Mesodermal cell (in vitro differentiated cells): ENCODE results near the gene TSGA10.

Experiments used
- H3K27ac ChIP-seq: 2 replicates; pipeline ENCODE4 v1.7.0; 2013; ENCODE audit warnings: mild to moderate bottlenecking, low read depth, low read length, moderate library complexity; ENCODE audit not compliant: severe bottlenecking
- H3K36me3 ChIP-seq: 2 replicates; pipeline ENCODE4 v1.7.1; 2013; ENCODE audit warnings: mild to moderate bottlenecking, low read length, moderate library complexity; ENCODE audit not compliant: control insufficient read depth, insufficient read depth
- H3K4me1 ChIP-seq: one replicate; pipeline ENCODE4 v1.7.1; 2013; ENCODE audit warnings: mild to moderate bottlenecking, low read length; ENCODE audit not compliant: insufficient read depth, control insufficient read depth, poor library complexity, severe bottlenecking
- H3K4me3 ChIP-seq: 2 replicates; pipeline ENCODE4 v1.7.0; 2013; ENCODE audit warnings: low read length, control low read depth, mild to moderate bottlenecking; ENCODE audit not compliant: insufficient read depth, poor library complexity, severe bottlenecking; ENCODE audit errors: extremely low read depth
- H3K9me3 ChIP-seq: 2 replicates; pipeline ENCODE4 v1.7.1; 2013; ENCODE audit warnings: mild to moderate bottlenecking, low read length, moderate library complexity; ENCODE audit not compliant: control insufficient read depth
- WGBS, 2 experiments: methylation state at CpG; one replicate each; pipeline ENCODE4 v1.1.5; 2013; ENCODE audit warnings: missing lambda C conversion rate in 2 of 2; ENCODE audit not compliant: insufficient coverage in 2 of 2; 5-methylcytosine and 5-hydroxymethylcytosine counted together

TSGA10 gene

GRCh38 chr2:99106913-99107312 is 47.8 kb downstream of the TSGA10 start:
- H3K4me1 ChIP-seq, result no peaks in the 10 kb centered on the region
- H3K4me3 ChIP-seq, result no peak overlapping the region
- no peaks in the 10 kb centered on the region for H3K36me3 ChIP-seq
- H3K27ac ChIP-seq, result no peak overlapping the region
- WGBS, 2 experiments, result 77 to 82% methylated on average over 2 of the region's 2 CpGs
- H3K9me3 ChIP-seq, result no peaks in the 10 kb centered on the region

GRCh38 chr2:99104006-99104405 is 50.7 kb downstream of the TSGA10 start:
- WGBS, 2 experiments, result 74 to 96% methylated on average over 2 of the region's 2 CpGs
- H3K36me3 ChIP-seq, result no peaks in the 10 kb centered on the region
- no peak overlapping the region for H3K4me3 ChIP-seq
- no peaks in the 10 kb centered on the region for H3K4me1 ChIP-seq
- H3K27ac ChIP-seq, result no peak overlapping the region
- no peaks in the 10 kb centered on the region for H3K9me3 ChIP-seq

- Histone ChIP-seq H3K36me3 (no peaks in the 10 kb centered on the region), H3K4me1 (no peaks in the 10 kb centered on the region), H3K9me3 (no peaks in the 10 kb centered on the region), H3K4me3 (no peak overlapping the region), H3K27ac (no peak overlapping the region)
- no CpG with 5 or more reads among the region's 3 CpGs for WGBS, 2 experiments
These were observed 53.0 kb downstream of the TSGA10 start for GRCh38 chr2:99101697-99102096.

- Histone ChIP-seq H3K27ac (no peak overlapping the region), H3K4me1 (no peaks in the 10 kb centered on the region), H3K4me3 (no peak overlapping the region), H3K36me3 (no peaks in the 10 kb centered on the region), H3K9me3 (peaks cover 8% of the 10 kb centered on the region)
- WGBS, 2 experiments, result no CpG with 5 or more reads among the region's 1 CpG
These were observed 58.0 kb downstream of the TSGA10 start for GRCh38 chr2:99096728-99097127.

GRCh38 chr2:99088017-99088416 is 66.7 kb downstream of the TSGA10 start:
- WGBS, 2 experiments, result no CpG with 5 or more reads among the region's 1 CpG
- H3K4me1 ChIP-seq, result no peaks in the 10 kb centered on the region
- H3K9me3 ChIP-seq, result no peaks in the 10 kb centered on the region
- H3K36me3 ChIP-seq, result no peaks in the 10 kb centered on the region
- H3K27ac ChIP-seq, result no peak overlapping the region
- no peak overlapping the region for H3K4me3 ChIP-seq

GRCh38 chr2:99086385-99086784 is 68.4 kb downstream of the TSGA10 start:
- Histone ChIP-seq H3K36me3 (no peaks in the 10 kb centered on the region), H3K27ac (no peak overlapping the region), H3K4me1 (no peaks in the 10 kb centered on the region), H3K4me3 (no peak overlapping the region), H3K9me3 (no peaks in the 10 kb centered on the region)
- WGBS, 2 experiments, result 71% methylated on average over 1 of the region's 1 CpG; no CpG with 5 or more reads in 1 of the 2 experiments

- Histone ChIP-seq H3K27ac (no peak overlapping the region), H3K4me3 (no peak overlapping the region), H3K36me3 (no peaks in the 10 kb centered on the region), H3K4me1 (no peaks in the 10 kb centered on the region), H3K9me3 (no peaks in the 10 kb centered on the region)
- WGBS, 2 experiments, result 80% methylated on average over 1 of the region's 2 CpGs; no CpG with 5 or more reads in 1 of the 2 experiments
These were observed 69.3 kb downstream of the TSGA10 start for GRCh38 chr2:99085421-99085820.

- Histone ChIP-seq H3K9me3 (no peaks in the 10 kb centered on the region), H3K27ac (no peak overlapping the region), H3K36me3 (no peaks in the 10 kb centered on the region), H3K4me3 (no peak overlapping the region), H3K4me1 (no peaks in the 10 kb centered on the region)
- 72 to 81% methylated on average over 3 to 4 of the region's 4 CpGs for WGBS, 2 experiments
These were observed 70.5 kb downstream of the TSGA10 start for GRCh38 chr2:99084256-99084655.

GRCh38 chr2:99081891-99082290 is 72.9 kb downstream of the TSGA10 start:
- Histone ChIP-seq H3K27ac (no peak overlapping the region), H3K4me3 (no peak overlapping the region), H3K9me3 (no peaks in the 10 kb centered on the region), H3K36me3 (no peaks in the 10 kb centered on the region), H3K4me1 (no peaks in the 10 kb centered on the region)
- WGBS, 2 experiments, result 22 to 32% methylated on average over 1 to 4 of the region's 4 CpGs

GRCh38 chr2:99079226-99079625 is 75.5 kb downstream of the TSGA10 start:
- no peaks in the 10 kb centered on the region for H3K36me3 ChIP-seq
- H3K4me3 ChIP-seq, result no peak overlapping the region
- no CpG with 5 or more reads among the region's 2 CpGs for WGBS, 2 experiments
- H3K9me3 ChIP-seq, result no peaks in the 10 kb centered on the region
- no peaks in the 10 kb centered on the region for H3K4me1 ChIP-seq
- no peak overlapping the region for H3K27ac ChIP-seq

- H3K9me3 ChIP-seq, result no peaks in the 10 kb centered on the region
- no peaks in the 10 kb centered on the region for H3K4me1 ChIP-seq
- H3K36me3 ChIP-seq, result no peaks in the 10 kb centered on the region
- 92 to 100% methylated on average over 1 of the region's 1 CpG for WGBS, 2 experiments
- H3K4me3 ChIP-seq, result no peak overlapping the region
- no peak overlapping the region for H3K27ac ChIP-seq
These were observed 82.2 kb downstream of the TSGA10 start for GRCh38 chr2:99072551-99072950.
